Activated CD4-positive, alpha-beta T cell treated with anti-CD3 and anti-CD28 coated beads, Interleukin-2, Interleukin-6, amounts not matched to agents 100 ng/mL and 50 ng/mL, durations not matched to agents 16 hours and 8 hours (primary cell): ENCODE results near the gene DDC.
"Not testable (repeated sequence)": the region's sequence is repeated elsewhere in the genome, so short reads cannot be mapped to it uniquely, and the experiment has no call there.

Source experiments
- DNase-seq: peaks from one replicate; pipeline ENCODE4 v3.0.0-alpha.2; 2020

DDC gene

GRCh38 chr7:50479743-50480517, 85.3 kb downstream of the DDC start:
- no peak for DNase-seq

DNA sequence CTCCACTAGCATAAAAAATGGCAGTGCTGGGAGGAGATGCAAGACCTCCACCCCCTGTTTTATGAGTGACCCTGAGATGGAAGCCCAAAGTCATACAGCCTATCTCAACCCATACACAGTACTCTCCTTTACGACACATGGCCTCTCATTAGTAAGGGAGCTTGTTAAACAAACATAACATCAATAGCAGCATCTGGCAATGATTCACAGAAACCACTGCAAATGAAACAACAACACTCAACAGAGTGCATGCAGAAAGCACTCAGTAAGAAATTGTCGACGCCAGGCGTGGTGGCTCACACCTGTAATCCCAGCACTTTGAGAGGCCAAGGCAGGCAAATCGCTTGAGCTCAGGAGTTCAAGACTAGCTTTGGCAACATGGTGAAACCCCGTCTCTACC, 87.6 kb downstream of the DDC start:
- no peak for DNase-seq

- no peak for DNase-seq
These were observed 88.1 kb downstream of the DDC start for GRCh38 chr7:50476953-50477625.

GRCh38 chr7:50475340-50475739, 89.9 kb downstream of the DDC start:
- peak; percentile 48 for DNase-seq

GRCh38 chr7:50474382-50475160, 90.6 kb downstream of the DDC start:
- no peak for DNase-seq

- DNase-seq = no peak
These were observed 91.7 kb downstream of the DDC start for GRCh38 chr7:50473531-50473930.

GRCh38 chr7:50472427-50472826, 92.8 kb downstream of the DDC start:
- no peak for DNase-seq

DNA sequence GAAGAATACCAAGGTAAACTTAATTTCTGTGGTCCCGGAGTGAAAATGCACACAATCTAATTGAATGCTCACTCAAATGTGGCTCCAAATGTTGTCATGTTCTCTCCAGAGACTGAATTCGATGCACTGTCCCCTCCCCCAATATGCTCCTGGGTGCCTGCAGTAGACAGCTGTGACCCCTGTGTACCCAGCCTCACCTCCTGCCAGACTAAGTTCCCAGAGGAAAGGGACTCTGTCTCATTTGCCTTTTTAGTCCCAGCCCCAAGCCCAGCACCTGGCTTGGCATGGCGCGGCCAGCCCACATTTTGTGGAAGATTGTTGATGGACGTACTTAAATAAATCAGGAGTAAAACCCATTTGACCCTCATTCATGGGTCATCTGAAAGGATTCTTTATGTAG, 93.2 kb downstream of the DDC start:
- no peak for DNase-seq

- DNase-seq = no peak
These were observed 94.7 kb downstream of the DDC start for GRCh38 chr7:50470250-50471163.

GRCh38 chr7:50469181-50469580, 96.0 kb downstream of the DDC start:
- no peak for DNase-seq

DNA sequence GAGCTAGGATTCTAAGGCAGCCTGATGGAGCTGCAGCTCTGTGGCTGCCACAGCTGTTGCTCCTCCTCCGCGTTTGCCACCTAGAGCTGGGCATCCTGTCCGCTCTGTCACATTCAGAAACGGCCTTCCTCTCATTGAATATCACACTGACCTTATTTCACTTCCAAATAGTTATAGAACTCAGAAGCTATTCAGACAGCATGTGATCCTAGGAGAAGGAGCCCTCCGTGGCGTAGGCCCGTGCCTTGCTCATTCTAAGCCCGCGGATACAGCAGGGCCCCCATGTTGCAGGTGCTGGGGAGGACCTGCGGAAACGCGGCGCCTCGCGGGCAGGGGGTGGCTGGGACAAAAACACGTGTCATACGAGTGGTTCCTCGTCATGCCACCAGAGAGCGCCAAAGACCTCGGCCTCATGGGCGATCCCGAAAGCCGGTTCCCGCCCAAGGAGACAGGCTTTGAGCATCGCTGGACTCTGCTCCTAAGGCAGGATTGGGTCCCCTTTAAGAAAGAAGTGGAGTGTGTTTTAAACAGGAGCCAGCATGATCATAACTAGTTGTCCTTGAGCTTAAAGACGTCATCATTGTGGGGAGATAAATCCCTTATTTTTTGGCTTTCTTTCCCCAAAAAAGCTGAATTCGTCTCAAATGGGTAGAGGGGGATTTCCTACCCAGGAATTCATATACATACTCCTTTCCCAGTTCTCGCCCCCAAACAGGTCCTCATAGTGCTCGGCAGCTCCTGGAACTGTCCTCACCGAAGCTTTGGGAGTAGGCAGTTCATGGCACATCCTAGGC, 97.2 kb downstream of the DDC start:
- peak; percentile 89 for DNase-seq

DNA sequence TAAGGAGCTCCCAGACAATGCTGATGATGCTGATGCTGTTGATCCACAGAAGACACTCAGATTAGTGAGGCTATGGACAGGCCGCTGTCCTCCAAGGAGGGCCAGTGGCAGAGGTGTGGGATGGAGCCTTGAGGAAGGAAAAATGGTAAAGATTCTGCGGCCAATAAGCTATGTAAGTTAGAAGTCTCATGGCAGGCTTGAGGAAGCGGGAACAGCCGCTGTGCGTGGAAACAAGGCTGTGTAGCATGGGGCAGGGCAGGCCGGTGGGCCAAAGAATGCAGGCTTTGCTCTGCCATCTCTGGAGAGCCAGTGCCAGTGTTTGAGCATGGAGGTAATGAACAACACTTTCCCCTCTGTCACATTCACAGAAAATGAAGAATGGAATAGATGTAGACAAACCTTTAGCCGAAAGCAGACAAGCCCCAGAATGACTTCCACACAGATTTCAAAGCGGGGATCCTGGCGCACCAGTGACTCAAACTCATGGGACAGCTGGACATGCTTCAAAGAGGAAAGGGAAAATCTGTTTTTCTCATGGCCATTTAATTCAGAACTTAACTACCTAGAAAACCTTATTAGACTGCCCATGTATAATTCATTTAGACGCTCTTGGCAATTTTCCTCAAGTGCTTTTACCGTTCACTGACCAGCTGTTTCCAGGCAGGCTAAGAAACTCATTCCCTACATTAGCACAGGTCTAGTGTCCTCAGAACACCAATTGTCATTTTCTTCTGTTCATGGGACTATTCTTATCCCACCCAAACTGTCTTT, 98.2 kb downstream of the DDC start:
- no peak for DNase-seq

DNA sequence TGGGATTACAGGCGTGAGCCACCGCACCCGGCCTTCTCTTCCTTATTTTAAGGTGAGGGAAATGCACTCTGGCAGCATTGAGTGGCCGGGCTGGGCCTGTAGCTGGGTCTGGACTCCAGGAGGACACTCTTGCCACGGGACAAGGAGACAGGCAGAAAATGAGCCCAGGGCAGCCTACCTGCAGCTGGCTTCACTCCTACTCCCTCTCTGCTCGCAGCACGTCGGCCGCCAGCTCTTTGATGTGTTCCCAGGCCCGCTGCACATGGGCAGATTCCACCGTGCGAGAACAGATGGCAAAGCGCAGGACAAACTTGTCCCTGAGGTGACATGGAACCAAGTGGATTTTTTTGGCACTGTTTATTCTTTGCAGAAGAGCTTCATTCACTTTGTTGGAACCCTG, 102.2 kb downstream of the DDC start:
- DNase-seq = no peak

- DNase-seq = no peak
These were observed 102.8 kb downstream of the DDC start for GRCh38 chr7:50462361-50462760.

GRCh38 chr7:50461695-50462094, 103.5 kb downstream of the DDC start:
- no peak for DNase-seq

GRCh38 chr7:50459183-50459582, 106.0 kb downstream of the DDC start:
- not testable (repeated sequence) for DNase-seq

DNA sequence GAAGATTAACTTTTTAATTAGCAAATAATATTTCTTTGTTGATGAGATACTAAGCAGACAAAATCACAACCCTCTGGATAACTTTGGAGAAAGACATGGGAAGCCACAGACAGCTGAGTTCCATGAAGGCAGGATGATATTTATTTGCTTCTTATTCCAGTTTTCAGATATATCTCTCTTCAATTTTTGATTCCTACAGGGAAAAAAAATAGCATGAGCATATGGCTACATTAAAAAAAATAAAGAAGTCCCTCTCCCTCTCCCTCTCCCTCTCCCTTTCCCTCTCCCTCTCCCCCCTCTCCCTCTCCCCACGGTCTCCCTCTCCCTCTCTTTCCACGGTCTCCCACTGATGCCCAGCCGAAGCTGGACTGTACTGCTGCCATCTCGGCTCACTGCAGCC, 106.6 kb downstream of the DDC start:
- DNase-seq = not testable (repeated sequence)

- no peak for DNase-seq
These were observed 108.7 kb downstream of the DDC start for GRCh38 chr7:50456371-50457123.

DNA sequence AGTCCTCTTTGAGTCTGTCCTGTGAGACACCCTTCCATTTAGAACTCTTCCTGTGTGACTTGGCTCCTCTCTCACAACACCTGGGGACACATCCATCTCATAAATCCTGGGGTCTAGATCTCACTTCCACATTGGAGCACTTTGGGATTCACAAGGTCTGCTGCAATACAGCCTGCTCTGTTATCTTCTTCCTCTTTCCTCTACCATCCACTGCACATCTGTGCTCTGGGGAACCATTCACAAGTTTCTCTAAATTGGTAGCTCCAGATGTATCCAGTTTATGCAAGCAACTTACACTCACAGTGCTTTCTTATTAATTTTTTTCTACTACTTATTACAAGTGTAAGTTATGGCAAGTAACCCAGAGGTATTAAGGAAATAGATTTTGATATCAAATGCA, 109.5 kb downstream of the DDC start:
- no peak for DNase-seq

DNA sequence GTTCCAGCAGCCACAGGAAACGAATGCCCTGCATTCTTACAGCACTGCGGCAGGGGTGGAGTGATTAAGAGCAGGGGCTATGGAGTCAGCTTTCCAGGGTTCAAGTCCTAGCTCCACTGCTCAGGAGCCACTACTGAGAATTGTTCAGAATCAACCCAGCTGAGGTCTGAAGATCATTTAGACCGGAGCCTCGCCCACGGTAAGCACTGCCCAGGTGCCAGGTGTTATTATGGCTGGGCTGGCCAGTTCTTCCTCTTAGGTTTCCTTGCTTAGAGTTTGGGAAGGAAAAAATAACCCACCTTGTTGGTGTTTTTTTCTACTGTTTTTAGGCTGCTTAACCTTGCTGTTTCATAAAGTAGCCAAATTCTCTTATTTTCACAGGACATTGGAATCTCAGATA, 110.2 kb downstream of the DDC start:
- no peak for DNase-seq
